COLO668 (cell line): Measurements from ENCODE around the gene XPC.
A peak's percentile ranks its signal among the peaks of the same experiment; 100 is the strongest.

Experiments
- DNase-seq: peaks from one replicate; lab custom pipeline; 2025; ENCODE audit not compliant: unreplicated experiment; lab: John Stamatoyannopoulos, UW

Gene XPC

GRCh38 chr3:14208977-14209394 lies 30.6 kb upstream of the XPC start:
- DNase-seq, result no peak

- DNase-seq, result no peak
Observed at GRCh38 chr3:14208168-14208567, 29.8 kb upstream of the XPC start.

GRCh38 chr3:14206548-14207177 lies 28.3 kb upstream of the XPC start:
- DNase-seq, result no peak

- DNase-seq, result no peak
Observed at GRCh38 chr3:14204515-14205284, 26.3 kb upstream of the XPC start.

- DNase-seq, result peak; percentile 39
Observed at GRCh38 chr3:14203521-14204079, 25.2 kb upstream of the XPC start.

- no peak for DNase-seq
Observed at GRCh38 chr3:14202874-14203520, 24.6 kb upstream of the XPC start.

GRCh38 chr3:14201940-14202684 lies 23.7 kb upstream of the XPC start:
- DNase-seq, result no peak

GRCh38 chr3:14200841-14201240 lies 22.4 kb upstream of the XPC start:
- DNase-seq, result no peak

- DNase-seq, result no peak
Observed at GRCh38 chr3:14200276-14200675, 21.9 kb upstream of the XPC start.

GRCh38 chr3:14199641-14200040 lies 21.2 kb upstream of the XPC start:
- no peak for DNase-seq

- DNase-seq, result no peak
Observed at GRCh38 chr3:14194865-14195264, 16.5 kb upstream of the XPC start.

- DNase-seq, result no peak
Observed at GRCh38 chr3:14188041-14188754, 9.8 kb upstream of the XPC start.

- DNase-seq, result no peak
Observed at GRCh38 chr3:14186854-14187458, 8.6 kb upstream of the XPC start.

GRCh38 chr3:14183015-14183577 lies 4.7 kb upstream of the XPC start:
- DNase-seq, result no peak

- no peak for DNase-seq
Observed at GRCh38 chr3:14181253-14181652, 2.9 kb upstream of the XPC start.

- DNase-seq, result no peak
Observed at GRCh38 chr3:14179795-14180194, 1.4 kb upstream of the XPC start.

- DNase-seq, result no peak
Observed at GRCh38 chr3:14179114-14179465, 689 bp upstream of the XPC start.

- DNase-seq, result no peak
Observed at GRCh38 chr3:14177580-14178246, 688 bp downstream of the XPC start.

GRCh38 chr3:14175383-14176037 lies 2.9 kb downstream of the XPC start:
- DNase-seq, result no peak
